Activated naive CD8-positive, alpha-beta T cell (primary cell): ENCODE data around the gene DIPK2B.

ENCODE experiments used
- H3K27ac Mint-ChIP-seq: one replicate; pipeline ENCODE4 v1.8.0; 2021; ENCODE audit warnings: mixed read lengths
- H3K27me3 Mint-ChIP-seq: one replicate; pipeline ENCODE4 v1.8.0; 2021; ENCODE audit warnings: mixed read lengths
- H3K36me3 Mint-ChIP-seq: one replicate; pipeline ENCODE4 v1.8.0; 2021; ENCODE audit warnings: mixed read lengths
- H3K4me1 Mint-ChIP-seq: one replicate; pipeline ENCODE4 v1.8.0; 2021; ENCODE audit warnings: low read depth, mixed read lengths
- H3K4me3 Mint-ChIP-seq: one replicate; pipeline ENCODE4 v1.8.0; 2021; ENCODE audit warnings: mild to moderate bottlenecking, mixed read lengths
- H3K9me3 Mint-ChIP-seq: one replicate; pipeline ENCODE4 v1.8.0; 2021; ENCODE audit warnings: low read depth, mixed read lengths

DIPK2B gene

GRCh38 chrX:45187731-45188130 is 12.9 kb downstream of the DIPK2B start:
- H3K4me3 Mint-ChIP-seq, result peak overlapping the region; percentile 88
- H3K9me3 Mint-ChIP-seq, result no peaks in the 10 kb centered on the region
- H3K36me3 Mint-ChIP-seq, result no peaks in the 10 kb centered on the region
- H3K4me1 Mint-ChIP-seq, result peaks cover 21% of the 10 kb centered on the region
- no peak overlapping the region for H3K27ac Mint-ChIP-seq
- no peaks in the 10 kb centered on the region for H3K27me3 Mint-ChIP-seq

DNA sequence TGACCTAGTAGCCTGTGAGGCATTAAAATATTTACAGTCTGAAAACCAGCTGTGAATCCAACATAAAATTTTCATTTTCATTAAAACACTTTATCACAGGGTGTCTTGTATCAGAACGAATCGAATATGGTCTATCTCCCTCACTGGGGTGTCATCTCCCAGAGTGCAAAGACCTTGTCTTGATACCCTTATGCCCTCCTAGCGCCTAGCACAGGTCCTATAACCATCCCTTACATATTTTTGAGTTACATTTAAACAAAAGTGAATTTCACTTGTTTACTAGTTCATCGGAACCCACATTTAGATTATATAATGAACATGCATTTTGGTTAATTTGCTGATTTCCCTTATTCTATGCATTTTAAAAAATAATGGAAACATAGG is 14.0 kb downstream of the DIPK2B start:
- no peaks in the 10 kb centered on the region for H3K36me3 Mint-ChIP-seq
- H3K27ac Mint-ChIP-seq, result no peak overlapping the region
- H3K4me3 Mint-ChIP-seq, result peak overlapping the region; percentile 88
- H3K4me1 Mint-ChIP-seq, result peaks cover 19% of the 10 kb centered on the region
- H3K27me3 Mint-ChIP-seq, result no peaks in the 10 kb centered on the region
- H3K9me3 Mint-ChIP-seq, result no peaks in the 10 kb centered on the region

DNA sequence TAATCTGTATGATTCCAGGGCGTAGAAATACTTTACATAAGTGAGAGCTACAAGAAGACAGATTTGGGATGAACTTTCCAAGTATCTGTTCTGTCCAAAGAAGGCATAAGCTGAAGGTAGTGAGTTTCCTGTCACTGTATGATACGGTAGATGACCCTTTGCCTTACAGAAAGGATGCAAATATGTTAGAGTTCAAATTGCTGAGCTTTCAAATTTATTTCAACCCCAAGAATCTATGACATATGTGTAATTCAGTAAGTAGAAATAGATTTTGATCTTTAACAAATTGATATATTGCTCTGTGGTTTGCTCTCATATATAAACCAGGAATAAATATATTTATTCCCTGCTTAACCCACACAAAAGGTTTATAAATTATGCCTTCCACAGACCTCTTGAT is 16.5 kb downstream of the DIPK2B start:
- H3K9me3 Mint-ChIP-seq, result no peaks in the 10 kb centered on the region
- H3K27me3 Mint-ChIP-seq, result no peaks in the 10 kb centered on the region
- H3K27ac Mint-ChIP-seq, result no peak overlapping the region
- H3K36me3 Mint-ChIP-seq, result no peaks in the 10 kb centered on the region
- peaks cover 12% of the 10 kb centered on the region for H3K4me1 Mint-ChIP-seq
- no peak overlapping the region for H3K4me3 Mint-ChIP-seq

- Mint-ChIP-seq H3K4me3 (no peak overlapping the region), H3K36me3 (no peaks in the 10 kb centered on the region), H3K9me3 (no peaks in the 10 kb centered on the region), H3K4me1 (no peaks in the 10 kb centered on the region), H3K27ac (no peak overlapping the region), H3K27me3 (no peaks in the 10 kb centered on the region)
Observed at GRCh38 chrX:45172890-45173289, 27.8 kb downstream of the DIPK2B start.

GRCh38 chrX:45166781-45167180 is 33.9 kb downstream of the DIPK2B start:
- no peaks in the 10 kb centered on the region for H3K36me3 Mint-ChIP-seq
- no peaks in the 10 kb centered on the region for H3K9me3 Mint-ChIP-seq
- no peak overlapping the region for H3K27ac Mint-ChIP-seq
- no peak overlapping the region for H3K4me3 Mint-ChIP-seq
- no peaks in the 10 kb centered on the region for H3K4me1 Mint-ChIP-seq
- H3K27me3 Mint-ChIP-seq, result no peaks in the 10 kb centered on the region

DNA sequence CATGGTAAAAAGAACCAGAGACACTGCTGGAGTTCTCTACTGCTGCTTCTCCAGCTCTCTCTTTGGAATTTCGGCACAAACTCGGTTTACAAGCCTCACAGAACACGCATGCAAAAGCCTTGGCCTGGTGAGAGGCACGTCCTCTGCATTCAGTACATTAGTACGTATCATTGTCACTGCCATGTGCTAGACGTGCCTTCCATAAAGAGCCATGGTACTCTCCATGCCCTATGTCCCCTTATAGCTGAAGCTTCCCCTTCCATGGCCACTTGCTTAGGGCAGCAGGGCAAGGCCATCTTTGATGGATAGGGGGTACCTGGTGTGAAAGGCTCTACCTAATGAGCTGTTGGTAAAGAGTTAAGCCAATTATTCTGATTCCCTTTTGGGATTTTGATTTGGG is 35.0 kb downstream of the DIPK2B start:
- Mint-ChIP-seq H3K27ac (no peak overlapping the region), H3K27me3 (no peaks in the 10 kb centered on the region), H3K9me3 (no peaks in the 10 kb centered on the region), H3K4me1 (no peaks in the 10 kb centered on the region), H3K36me3 (no peaks in the 10 kb centered on the region), H3K4me3 (no peak overlapping the region)

DNA sequence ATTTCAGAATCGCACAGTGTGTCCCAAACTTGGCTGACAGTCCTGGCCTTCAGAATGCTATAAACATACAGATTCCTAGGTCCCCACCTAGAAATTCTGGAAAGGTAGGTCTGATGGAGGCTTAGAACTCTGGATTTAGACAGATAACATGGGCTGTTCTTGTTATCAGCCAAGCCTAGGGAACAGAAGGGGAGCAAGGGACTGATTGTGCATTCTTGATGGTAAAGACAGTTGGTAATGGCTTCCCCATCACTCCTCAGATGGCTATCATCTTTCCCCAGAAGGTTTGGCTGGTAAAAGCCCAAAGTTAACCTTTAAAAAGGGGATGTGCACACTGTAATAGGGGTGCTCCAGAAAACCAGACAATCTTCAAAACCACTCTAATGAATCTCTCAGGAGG is 35.7 kb downstream of the DIPK2B start:
- Mint-ChIP-seq H3K36me3 (no peaks in the 10 kb centered on the region), H3K9me3 (no peaks in the 10 kb centered on the region), H3K4me1 (no peaks in the 10 kb centered on the region)

GRCh38 chrX:45164021-45164621 is 36.6 kb downstream of the DIPK2B start:
- no peaks in the 10 kb centered on the region for H3K27me3 Mint-ChIP-seq
- no peak overlapping the region for H3K27ac Mint-ChIP-seq
- no peaks in the 10 kb centered on the region for H3K4me1 Mint-ChIP-seq
- no peaks in the 10 kb centered on the region for H3K9me3 Mint-ChIP-seq
- H3K36me3 Mint-ChIP-seq, result no peaks in the 10 kb centered on the region
- no peak overlapping the region for H3K4me3 Mint-ChIP-seq

More for the DNA sequence above, 35.7 kb downstream of the DIPK2B start:
- no peak overlapping the region for H3K27ac Mint-ChIP-seq
- H3K4me3 Mint-ChIP-seq, result no peak overlapping the region
- H3K27me3 Mint-ChIP-seq, result no peaks in the 10 kb centered on the region

DNA sequence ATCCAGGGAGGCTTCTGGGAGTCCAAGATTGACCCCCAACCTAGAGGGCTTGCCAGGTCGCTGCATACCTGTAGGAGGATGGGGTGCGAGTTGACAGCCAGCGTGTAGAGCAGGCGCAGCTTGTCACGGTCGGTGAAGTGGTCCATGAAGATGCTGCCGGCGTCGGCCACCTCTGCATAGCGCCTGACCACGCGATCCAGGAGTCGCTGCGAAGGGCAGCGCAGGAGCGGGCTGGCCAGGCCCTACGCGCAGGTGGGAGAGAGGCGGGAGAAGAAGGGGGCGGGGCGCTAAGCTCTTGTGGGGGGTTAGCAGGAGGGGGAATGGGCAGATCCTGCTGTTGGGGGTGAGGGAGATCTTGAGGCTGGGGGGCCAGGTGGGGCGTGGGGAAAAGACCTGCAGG is 43.0 kb downstream of the DIPK2B start:
- Mint-ChIP-seq H3K36me3 (no peaks in the 10 kb centered on the region), H3K4me3 (no peak overlapping the region), H3K27me3 (no peaks in the 10 kb centered on the region), H3K27ac (no peak overlapping the region), H3K9me3 (no peaks in the 10 kb centered on the region), H3K4me1 (no peaks in the 10 kb centered on the region)

DNA sequence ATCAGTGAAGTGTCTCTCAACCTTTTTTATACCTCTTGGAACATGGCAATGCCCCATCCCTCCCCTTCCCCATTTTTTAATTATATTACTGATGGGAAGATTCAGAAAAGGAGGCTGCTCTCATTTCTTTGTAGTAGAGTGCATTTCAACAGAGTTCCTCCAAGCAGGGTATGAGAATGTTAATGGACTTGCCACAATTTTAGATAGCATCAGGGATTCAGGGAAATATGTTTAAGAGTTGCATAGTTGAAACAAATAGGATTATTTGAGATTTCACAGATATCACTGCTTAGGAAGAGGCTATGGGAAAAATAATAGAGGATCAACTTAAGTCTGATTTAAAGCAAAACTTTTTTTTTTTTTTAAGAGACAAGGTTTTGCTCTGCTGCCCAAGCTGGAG is 46.2 kb downstream of the DIPK2B start:
- Mint-ChIP-seq H3K36me3 (no peaks in the 10 kb centered on the region), H3K27me3 (no peaks in the 10 kb centered on the region), H3K4me1 (no peaks in the 10 kb centered on the region), H3K9me3 (no peaks in the 10 kb centered on the region), H3K27ac (no peak overlapping the region), H3K4me3 (no peak overlapping the region)

DNA sequence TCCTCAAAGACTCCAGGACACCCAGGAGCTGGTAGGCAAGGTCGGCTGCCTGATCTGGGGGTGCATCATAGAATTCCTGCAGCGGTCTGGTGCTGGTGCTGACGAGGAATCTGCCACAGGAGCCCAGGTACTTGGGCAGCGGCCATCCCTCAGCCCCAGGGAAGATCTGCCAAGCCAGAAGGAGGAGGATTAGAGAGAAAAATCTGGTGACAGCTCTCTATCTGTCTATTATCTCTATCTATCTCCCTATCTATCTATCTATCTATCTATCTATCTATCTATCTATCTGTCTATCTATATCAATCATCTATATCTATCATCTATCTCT is 46.7 kb downstream of the DIPK2B start:
- Mint-ChIP-seq H3K4me3 (no peak overlapping the region), H3K27ac (no peak overlapping the region), H3K27me3 (no peaks in the 10 kb centered on the region)

More for the DNA sequence above, 46.7 kb downstream of the DIPK2B start:
- Mint-ChIP-seq H3K9me3 (no peaks in the 10 kb centered on the region), H3K4me1 (no peaks in the 10 kb centered on the region), H3K36me3 (no peaks in the 10 kb centered on the region)
